Measurements from ENCODE around the gene PKP3. TPM values are rescaled to one million over a fixed set of nuclear protein-coding genes. Genes with fewer than 3 reads are reported as not detected.
"Not testable (repeated sequence)": the region's sequence is repeated elsewhere in the genome, so short reads cannot be mapped to it uniquely, and the experiment has no call there.

Gene PKP3
- total and polyA plus RNA-seq, 2 donors (not counting 1 experiment from before 2014, with no cell fraction given): 0.78 TPM; not detected in 1

DNA sequence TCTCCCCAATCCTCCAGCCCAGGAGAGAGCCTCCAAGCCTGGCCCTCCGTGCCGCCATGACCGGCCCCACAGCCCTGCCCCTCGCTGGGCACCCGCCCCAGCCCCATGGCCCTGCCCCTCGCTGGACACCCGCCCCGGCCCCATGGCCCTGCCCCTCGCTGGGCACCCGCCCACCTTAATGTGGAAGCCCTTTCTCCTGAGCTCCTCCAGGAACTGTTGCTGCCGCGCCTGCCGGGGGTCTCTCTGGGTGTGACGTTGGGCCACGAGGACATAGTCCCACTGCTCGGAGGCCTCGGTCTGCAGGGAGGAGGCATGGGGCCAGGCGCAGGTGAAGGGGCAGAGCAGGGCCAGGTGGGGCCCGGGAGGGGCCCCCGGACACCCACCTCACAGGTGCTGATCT is 39.6 kb downstream of the PKP3 start:
- Histone ChIP-seq H3K36me3 (replicated peaks in 1 of 2; ENCODE audit: control extremely low read depth in 1 of 2, control insufficient read depth in 1 of 2, extremely low read depth in 1 of 2, insufficient read depth in 2 of 2, low read length in 1 of 2) (no peaks in the 10 kb centered on the region), H4K20me1 (ENCODE audit: control insufficient read depth, insufficient read depth, low read length, poor library complexity, severe bottlenecking) (no peaks in the 10 kb centered on the region), H3K4me1 (ENCODE audit: control insufficient read depth in 2 of 2, insufficient read depth in 2 of 2, low read length in 2 of 2) (no peaks in the 10 kb centered on the region), H3K4me3 (ENCODE audit: control extremely low read depth in 1 of 5, extremely low read depth in 1 of 5, insufficient read depth in 1 of 5, low read depth in 2 of 5, low read length in 4 of 5) (no peak overlapping the region), H3K27ac (ENCODE audit: low read length in 2 of 2) (no peak overlapping the region), H3K4me2 (replicated peaks; ENCODE audit: low read depth, low read length, poor library complexity, severe bottlenecking) (no peak overlapping the region), H3K27me3 (replicated peaks in 1 of 4; ENCODE audit: control extremely low read depth in 1 of 4, control insufficient read depth in 3 of 4, insufficient read depth in 4 of 4, low read length in 3 of 4) (no peaks in the 10 kb centered on the region), H2AFZ (ENCODE audit: insufficient read depth, low read depth, low read length, poor library complexity, severe bottlenecking) (no peak overlapping the region), H3K79me2 (ENCODE audit: control insufficient read depth, insufficient read depth, low read length) (peaks cover under 1% of the 10 kb centered on the region), H3K9me3 (ENCODE audit: control extremely low read depth in 1 of 3, control insufficient read depth in 2 of 3, insufficient read depth in 1 of 3, low read length in 2 of 3) (no peaks in the 10 kb centered on the region), H3K9ac (ENCODE audit: low read length) (no peak overlapping the region)
- TF ChIP-seq, protein P1, sequence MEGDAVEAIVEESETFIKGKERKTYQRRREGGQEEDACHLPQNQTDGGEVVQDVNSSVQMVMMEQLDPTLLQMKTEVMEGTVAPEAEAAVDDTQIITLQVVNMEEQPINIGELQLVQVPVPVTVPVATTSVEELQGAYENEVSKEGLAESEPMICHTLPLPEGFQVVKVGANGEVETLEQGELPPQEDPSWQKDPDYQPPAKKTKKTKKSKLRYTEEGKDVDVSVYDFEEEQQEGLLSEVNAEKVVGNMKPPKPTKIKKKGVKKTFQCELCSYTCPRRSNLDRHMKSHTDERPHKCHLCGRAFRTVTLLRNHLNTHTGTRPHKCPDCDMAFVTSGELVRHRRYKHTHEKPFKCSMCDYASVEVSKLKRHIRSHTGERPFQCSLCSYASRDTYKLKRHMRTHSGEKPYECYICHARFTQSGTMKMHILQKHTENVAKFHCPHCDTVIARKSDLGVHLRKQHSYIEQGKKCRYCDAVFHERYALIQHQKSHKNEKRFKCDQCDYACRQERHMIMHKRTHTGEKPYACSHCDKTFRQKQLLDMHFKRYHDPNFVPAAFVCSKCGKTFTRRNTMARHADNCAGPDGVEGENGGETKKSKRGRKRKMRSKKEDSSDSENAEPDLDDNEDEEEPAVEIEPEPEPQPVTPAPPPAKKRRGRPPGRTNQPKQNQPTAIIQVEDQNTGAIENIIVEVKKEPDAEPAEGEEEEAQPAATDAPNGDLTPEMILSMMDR (IDR thresholded peaks at IDR 0.05): no peak
- TF ChIP-seq EZH2 (IDR thresholded peaks at IDR 0.05; ENCODE audit: borderline replicate concordance, insufficient read depth, low read depth, low read length, poor library complexity, severe bottlenecking): no peak
- ChIA-PET POLR2A (no interaction called here), CTCF (no interaction called here)
- H3K9me3 Mint-ChIP-seq (ENCODE audit: insufficient read depth): no peaks in the 10 kb centered on the region
- 92% methylated on average over 15 of the region's 20 CpGs for WGBS (ENCODE audit: insufficient coverage)
- no peak for ATAC-seq (ENCODE audit: low read depth)
- no peak overlapping the region for H3K4me3 Mint-ChIP-seq
- intact Hi-C loops (cut with micrococcal nuclease): no loop called here
- peaks cover 3% of the 10 kb centered on the region for H3K4me1 Mint-ChIP-seq
- no peaks in the 10 kb centered on the region for H3K27me3 Mint-ChIP-seq
- no peak overlapping the region for H3K27ac Mint-ChIP-seq
- no peak for DNase-seq

DNA sequence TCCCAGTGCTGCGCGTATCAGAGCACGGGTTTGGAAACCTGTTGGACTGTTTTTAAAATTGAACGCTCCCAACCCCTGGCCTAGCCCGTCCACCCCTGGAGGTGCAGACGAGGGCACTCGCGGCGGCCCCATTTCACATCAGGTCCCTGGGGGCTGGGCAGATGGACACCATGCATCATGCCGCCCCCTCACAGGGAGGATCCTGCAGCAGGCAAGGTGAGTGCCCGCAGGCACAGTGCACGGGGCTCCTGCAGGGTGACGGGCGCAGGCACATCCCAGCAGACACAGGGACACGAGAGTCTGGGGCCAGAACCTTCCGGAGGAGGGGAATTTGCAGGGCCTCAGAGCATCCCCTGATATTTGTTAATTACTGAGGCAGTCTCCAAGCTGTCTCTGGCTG is 40.5 kb downstream of the PKP3 start:
- no peaks in the 10 kb centered on the region for H3K9me3 ChIP-seq (ENCODE audit: control extremely low read depth in 1 of 3, control insufficient read depth in 2 of 3, insufficient read depth in 1 of 3, low read length in 2 of 3)
- Mint-ChIP-seq H3K27ac (no peak overlapping the region), H3K9me3 (ENCODE audit: insufficient read depth) (no peaks in the 10 kb centered on the region), H3K4me1 (peaks cover 3% of the 10 kb centered on the region), H3K27me3 (no peaks in the 10 kb centered on the region), H3K4me3 (no peak overlapping the region)
- H3K4me1 ChIP-seq (ENCODE audit: control insufficient read depth in 2 of 2, insufficient read depth in 2 of 2, low read length in 2 of 2): no peaks in the 10 kb centered on the region
- no peaks in the 10 kb centered on the region for H3K27me3 ChIP-seq (replicated peaks in 1 of 4; ENCODE audit: control extremely low read depth in 1 of 4, control insufficient read depth in 3 of 4, insufficient read depth in 4 of 4, low read length in 3 of 4)
- 98% methylated on average over 16 of the region's 16 CpGs for WGBS (ENCODE audit: insufficient coverage)
- H4K20me1 ChIP-seq (ENCODE audit: control insufficient read depth, insufficient read depth, low read length, poor library complexity, severe bottlenecking): no peaks in the 10 kb centered on the region
- no peak overlapping the region for H3K4me2 ChIP-seq (replicated peaks; ENCODE audit: low read depth, low read length, poor library complexity, severe bottlenecking)
- no peak for DNase-seq
- no peak overlapping the region for H3K9ac ChIP-seq (ENCODE audit: low read length)
- intact Hi-C loops (cut with micrococcal nuclease): no loop called here
- H3K27ac ChIP-seq (ENCODE audit: low read length in 2 of 2): no peak overlapping the region
- H3K4me3 ChIP-seq (ENCODE audit: control extremely low read depth in 1 of 5, extremely low read depth in 1 of 5, insufficient read depth in 1 of 5, low read depth in 2 of 5, low read length in 4 of 5): no peak overlapping the region
- ATAC-seq (ENCODE audit: low read depth): no peak
- no peak overlapping the region for H2AFZ ChIP-seq (ENCODE audit: insufficient read depth, low read depth, low read length, poor library complexity, severe bottlenecking)
- ChIA-PET CTCF (no interaction called here), POLR2A (interaction anchor here (0.6 kb wide), 1 partner anchor 1966 kb away, joined by 4 read pairs; the partner anchor contains the start of gene TSSC4)
- TF ChIP-seq EZH2 (IDR thresholded peaks at IDR 0.05; ENCODE audit: borderline replicate concordance, insufficient read depth, low read depth, low read length, poor library complexity, severe bottlenecking): no peak
- TF ChIP-seq, protein P1 (IDR thresholded peaks at IDR 0.05): no peak
- no peaks in the 10 kb centered on the region for H3K36me3 ChIP-seq (replicated peaks in 1 of 2; ENCODE audit: control extremely low read depth in 1 of 2, control insufficient read depth in 1 of 2, extremely low read depth in 1 of 2, insufficient read depth in 2 of 2, low read length in 1 of 2)
- peaks cover 8% of the 10 kb centered on the region for H3K79me2 ChIP-seq (ENCODE audit: control insufficient read depth, insufficient read depth, low read length)

GRCh38 chr11:434999-435740 is 41.2 kb downstream of the PKP3 start:
- H4K20me1 ChIP-seq (ENCODE audit: control insufficient read depth, insufficient read depth, low read length, poor library complexity, severe bottlenecking); H3K36me3 ChIP-seq (replicated peaks in 1 of 2; ENCODE audit: control extremely low read depth in 1 of 2, control insufficient read depth in 1 of 2, extremely low read depth in 1 of 2, insufficient read depth in 2 of 2, low read length in 1 of 2); ATAC-seq (ENCODE audit: low read depth); H3K27ac Mint-ChIP-seq; H3K9me3 Mint-ChIP-seq (ENCODE audit: insufficient read depth); H3K9me3 ChIP-seq (ENCODE audit: control extremely low read depth in 1 of 3, control insufficient read depth in 2 of 3, insufficient read depth in 1 of 3, low read length in 2 of 3); H3K27me3 ChIP-seq (replicated peaks in 1 of 4; ENCODE audit: control extremely low read depth in 1 of 4, control insufficient read depth in 3 of 4, insufficient read depth in 4 of 4, low read length in 3 of 4); intact Hi-C loops (cut with micrococcal nuclease); H3K4me3 Mint-ChIP-seq; H3K9ac ChIP-seq (ENCODE audit: low read length); H3K4me2 ChIP-seq (replicated peaks; ENCODE audit: low read depth, low read length, poor library complexity, severe bottlenecking); H3K4me1 ChIP-seq (ENCODE audit: control insufficient read depth in 2 of 2, insufficient read depth in 2 of 2, low read length in 2 of 2); H3K4me1 Mint-ChIP-seq; H3K27ac ChIP-seq (ENCODE audit: low read length in 2 of 2); CTCF ChIA-PET; H3K27me3 Mint-ChIP-seq; H3K79me2 ChIP-seq (ENCODE audit: control insufficient read depth, insufficient read depth, low read length); H2AFZ ChIP-seq (ENCODE audit: insufficient read depth, low read depth, low read length, poor library complexity, severe bottlenecking); DNase-seq; H3K4me3 ChIP-seq (ENCODE audit: control extremely low read depth in 1 of 5, extremely low read depth in 1 of 5, insufficient read depth in 1 of 5, low read depth in 2 of 5, low read length in 4 of 5): not testable (repeated sequence)
- POLR2A ChIA-PET: interaction anchor here (0.6 kb wide), 1 partner anchor 1965 kb away, joined by 4 read pairs; the partner anchor contains the start of gene TSSC4
- WGBS (ENCODE audit: insufficient coverage): no CpG with 5 or more reads among the region's 1 CpG
